Natural killer cell (primary cell): ENCODE measurements around the gene AIDA. TPM values are rescaled to one million over a fixed set of nuclear protein-coding genes. Genes with fewer than 3 reads are reported as not detected.

Experiments used
- ATAC-seq, 3 donors: fragments of 150-1000 bp in 2 of 3; fragments of 200-7000 bp in 1 of 3; cut with Tn5 transposase; 1 replicate in 1 of 3; 2 replicates in 2 of 3; pipeline ENCODE4 v1.10.0; 2021; ENCODE audit warnings: mild to moderate bottlenecking in 2 of 3, moderate library complexity in 2 of 3
- DNase-seq, 2 donors: peaks; one replicate each; pipeline versions ENCODE4 v3.0.0 to v3.0.0-alpha.2; 2013 to 2021; ENCODE audit warnings: mixed read lengths in 1 of 2
- H3K27ac ChIP-seq: one replicate; pipeline ENCODE4 v1.5.1; 2013; ENCODE audit warnings: mild to moderate bottlenecking, low read length
- H3K27me3 ChIP-seq: one replicate; pipeline ENCODE4 v1.6.1; 2013; ENCODE audit warnings: low read length; ENCODE audit not compliant: control insufficient read depth, insufficient read depth
- H3K36me3 ChIP-seq: one replicate; pipeline ENCODE4 v1.6.1; 2013; ENCODE audit warnings: low read length; ENCODE audit not compliant: control insufficient read depth, insufficient read depth
- H3K4me1 ChIP-seq: one replicate; pipeline ENCODE4 v1.6.1; 2013; ENCODE audit warnings: low read length; ENCODE audit not compliant: control insufficient read depth, insufficient read depth
- H3K4me3 ChIP-seq: one replicate; pipeline ENCODE4 v1.5.1; 2013; ENCODE audit warnings: low read length
- H3K9me3 ChIP-seq: one replicate; pipeline ENCODE4 v1.6.1; 2013; ENCODE audit warnings: low read length; ENCODE audit not compliant: control insufficient read depth, insufficient read depth
- H3K27ac Mint-ChIP-seq, 2 donors: one replicate each; pipeline ENCODE4 v1.8.0; 2022; ENCODE audit warnings: mild to moderate bottlenecking in 2 of 2, mixed read lengths in 2 of 2, moderate library complexity in 1 of 2
- H3K27me3 Mint-ChIP-seq, 2 donors: one replicate each; pipeline ENCODE4 v1.8.0; 2022; ENCODE audit warnings: low read depth in 2 of 2, mixed read lengths in 2 of 2
- H3K36me3 Mint-ChIP-seq: one replicate; pipeline ENCODE4 v1.8.0; 2022; ENCODE audit warnings: mixed read lengths
- H3K4me1 Mint-ChIP-seq, 2 donors: one replicate each; pipeline ENCODE4 v1.8.0; 2022; ENCODE audit warnings: mixed read lengths in 2 of 2
- H3K4me3 Mint-ChIP-seq: one replicate; pipeline ENCODE4 v1.8.0; 2022; ENCODE audit warnings: mild to moderate bottlenecking, moderate library complexity, mixed read lengths
- H3K9me3 Mint-ChIP-seq, 2 donors: one replicate each; pipeline ENCODE4 v1.8.0; 2022; ENCODE audit warnings: mixed read lengths in 2 of 2
- WGBS: methylation state at CpG from one replicate; pipeline ENCODE4 v1.1.7; 2013; ENCODE audit warnings: missing lambda C conversion rate; ENCODE audit not compliant: insufficient coverage; 5-methylcytosine and 5-hydroxymethylcytosine counted together
- intact Hi-C: fragments of 100-400 bp; cut with micrococcal nuclease; formaldehyde crosslinking; loops from one replicate; pipeline ENCODE4 v1.14.2; 2022
- total RNA-seq, 4 donors: library from RNA; stranded (reverse); fragments of 120-200 nt in 1 of 4; gene quantifications; one replicate each; pipeline versions ENCODE4 v1.2.3 to v1.2.4, GENCODE V29; 2013 to 2022
- TF ChIP-seq, protein P1 (sequence below): fragments of 200-600 bp; IDR thresholded peaks from one replicate; pipeline ENCODE4 v1.8.0; 2022; ENCODE audit warnings: antibody characterized with exemption

AIDA gene
- total RNA-seq, 3 donors from 2014 or later (not counting 1 experiment from before 2014, with no cell fraction given), result 29.7 to 37.2 (median 33.7) TPM

DNA sequence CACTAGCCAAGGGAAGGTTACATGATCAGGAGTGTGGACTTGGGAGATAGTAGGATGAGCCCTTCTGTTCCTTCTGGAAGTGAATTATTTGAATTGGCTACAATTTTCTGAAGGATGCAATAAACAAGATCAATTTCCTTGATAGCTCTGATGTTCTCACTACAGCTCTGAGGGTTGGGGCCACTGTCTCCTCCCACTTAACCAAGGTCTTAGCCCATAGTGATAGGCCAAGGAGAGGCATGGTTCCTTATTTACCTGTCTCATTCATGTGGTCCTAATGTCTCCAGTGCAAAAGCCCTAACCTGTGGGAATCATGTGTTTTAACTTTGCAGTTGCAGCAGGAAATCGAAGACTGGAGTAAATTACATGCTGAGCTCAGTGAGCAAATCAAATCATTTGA is 59.6 kb downstream of the AIDA start:
- TF ChIP-seq, protein P1, sequence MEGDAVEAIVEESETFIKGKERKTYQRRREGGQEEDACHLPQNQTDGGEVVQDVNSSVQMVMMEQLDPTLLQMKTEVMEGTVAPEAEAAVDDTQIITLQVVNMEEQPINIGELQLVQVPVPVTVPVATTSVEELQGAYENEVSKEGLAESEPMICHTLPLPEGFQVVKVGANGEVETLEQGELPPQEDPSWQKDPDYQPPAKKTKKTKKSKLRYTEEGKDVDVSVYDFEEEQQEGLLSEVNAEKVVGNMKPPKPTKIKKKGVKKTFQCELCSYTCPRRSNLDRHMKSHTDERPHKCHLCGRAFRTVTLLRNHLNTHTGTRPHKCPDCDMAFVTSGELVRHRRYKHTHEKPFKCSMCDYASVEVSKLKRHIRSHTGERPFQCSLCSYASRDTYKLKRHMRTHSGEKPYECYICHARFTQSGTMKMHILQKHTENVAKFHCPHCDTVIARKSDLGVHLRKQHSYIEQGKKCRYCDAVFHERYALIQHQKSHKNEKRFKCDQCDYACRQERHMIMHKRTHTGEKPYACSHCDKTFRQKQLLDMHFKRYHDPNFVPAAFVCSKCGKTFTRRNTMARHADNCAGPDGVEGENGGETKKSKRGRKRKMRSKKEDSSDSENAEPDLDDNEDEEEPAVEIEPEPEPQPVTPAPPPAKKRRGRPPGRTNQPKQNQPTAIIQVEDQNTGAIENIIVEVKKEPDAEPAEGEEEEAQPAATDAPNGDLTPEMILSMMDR, result no peak
- DNase-seq, result no peak
- intact Hi-C loops, result no loop called here
- H3K27me3 ChIP-seq, result no peaks in the 10 kb centered on the region
- no peaks in the 10 kb centered on the region for H3K9me3 Mint-ChIP-seq
- no peaks in the 10 kb centered on the region for H3K9me3 ChIP-seq
- no peak overlapping the region for H3K4me3 Mint-ChIP-seq
- ATAC-seq, result no peak
- no peaks in the 10 kb centered on the region for H3K27me3 Mint-ChIP-seq
- no peak overlapping the region for H3K4me3 ChIP-seq
- H3K36me3 ChIP-seq, result peaks cover 83% of the 10 kb centered on the region
- H3K4me1 ChIP-seq, result peaks cover 2% of the 10 kb centered on the region
- peaks cover 41% of the 10 kb centered on the region for H3K36me3 Mint-ChIP-seq
- peaks cover 29 to 40% of the 10 kb centered on the region in 2 donors for H3K4me1 Mint-ChIP-seq
- peak overlapping the region; percentile 91 to 96 for H3K27ac Mint-ChIP-seq
- 77% methylated on average over 1 of the region's 1 CpG for whole genome bisulfite sequencing
- H3K27ac ChIP-seq, result no peak overlapping the region

DNA sequence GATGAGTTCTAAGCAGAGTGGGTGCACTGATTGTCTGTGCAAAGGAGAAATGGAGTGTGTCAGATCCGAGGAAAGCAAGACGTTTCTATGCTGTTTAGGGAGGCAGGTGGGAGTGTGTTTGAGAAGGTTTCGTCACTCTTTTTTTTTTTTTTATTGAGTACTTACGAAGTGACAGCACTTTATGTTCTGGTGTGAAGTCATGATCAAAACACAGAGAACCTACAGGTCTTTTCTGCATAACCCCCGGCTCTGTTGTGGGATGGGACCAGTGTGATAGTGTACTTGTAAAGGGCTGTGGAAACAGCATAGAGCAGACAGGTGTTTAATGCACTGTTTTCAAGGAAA is 67.7 kb downstream of the AIDA start:
- Mint-ChIP-seq H3K27ac (peak overlapping the region; percentile 98), H3K9me3 (no peaks in the 10 kb centered on the region), H3K4me3 (peak overlapping the region; percentile 91), H3K4me1 (peaks cover 25% of the 10 kb centered on the region in 2 donors), H3K36me3 (no peaks in the 10 kb centered on the region), H3K27me3 (no peaks in the 10 kb centered on the region)
- H3K9me3 ChIP-seq, result no peaks in the 10 kb centered on the region
- peak; percentile 38 to 65 (median 49) for ATAC-seq
- peaks cover 27% of the 10 kb centered on the region for H3K36me3 ChIP-seq
- H3K4me3 ChIP-seq, result peak overlapping the region; percentile 72
- WGBS, result 1% methylated on average over 5 of the region's 5 CpGs
- peaks cover 10% of the 10 kb centered on the region for H3K4me1 ChIP-seq
- intact Hi-C loops, result loop anchor here (1.0 kb wide), 2 partner anchors 11 to 68 kb away; partner anchors contain the start of genes AIDA and BROX
- peak overlapping the region; percentile 99 for H3K27ac ChIP-seq
- TF ChIP-seq, protein P1, result no peak
- DNase-seq, result peak in 1 of 2 donors; percentile 75
- H3K27me3 ChIP-seq, result no peaks in the 10 kb centered on the region

DNA sequence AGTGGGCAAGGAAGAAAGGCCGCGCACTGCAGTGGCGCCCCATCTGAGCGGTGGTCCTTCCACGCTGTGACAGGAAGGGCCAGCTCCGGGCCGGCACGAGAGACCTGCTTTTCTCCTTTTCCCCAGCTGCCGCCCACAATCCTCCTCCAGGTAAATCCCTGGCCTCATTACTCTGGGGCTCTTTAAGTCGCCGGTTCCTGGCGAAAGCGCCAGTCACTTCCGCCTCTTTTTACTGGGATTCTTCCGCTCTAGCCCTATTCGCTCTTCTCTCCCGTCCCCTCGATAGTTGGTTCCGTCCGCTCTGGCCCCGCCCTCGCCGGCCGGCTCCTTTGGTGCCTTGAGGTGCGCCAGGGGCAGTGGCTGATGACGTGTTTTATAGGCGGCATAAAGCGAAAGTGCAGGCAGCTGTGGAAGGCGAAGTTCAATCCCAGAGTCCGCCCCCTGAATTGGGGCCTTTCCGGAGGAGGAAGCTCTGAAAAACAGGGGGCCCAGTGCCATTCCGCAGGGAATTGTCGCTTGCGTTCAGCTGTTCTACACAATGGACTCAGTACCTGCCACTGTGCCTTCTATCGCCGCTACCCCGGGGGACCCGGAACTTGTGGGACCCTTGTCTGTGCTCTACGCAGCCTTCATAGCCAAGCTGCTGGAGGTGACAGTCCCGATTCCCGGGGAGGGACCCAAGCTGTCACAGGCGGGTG is 68.2 kb downstream of the AIDA start:
- under 1% methylated on average over 42 of the region's 42 CpGs for WGBS
- ATAC-seq (peak; percentile 90 to 99 (median 96)), DNase-seq (peak; percentile 96 to 98)
- intact Hi-C loops, result loop anchor here (1.0 kb wide), 2 partner anchors 11 to 68 kb away; partner anchors contain the start of genes AIDA and BROX
- H3K27me3 ChIP-seq, result no peaks in the 10 kb centered on the region
- H3K4me3 Mint-ChIP-seq, result peak overlapping the region; percentile 91
- H3K4me1 ChIP-seq, result peaks cover 10% of the 10 kb centered on the region
- no peaks in the 10 kb centered on the region for H3K9me3 ChIP-seq
- peaks cover 25% of the 10 kb centered on the region in 2 donors for H3K4me1 Mint-ChIP-seq
- peak overlapping the region; percentile 99 for H3K27ac ChIP-seq
- H3K4me3 ChIP-seq, result peak overlapping the region; percentile 72
- H3K9me3 Mint-ChIP-seq, result no peaks in the 10 kb centered on the region
- peaks cover 24% of the 10 kb centered on the region for H3K36me3 ChIP-seq
- H3K27me3 Mint-ChIP-seq, result no peaks in the 10 kb centered on the region
- TF ChIP-seq, protein P1, result no peak
- H3K27ac Mint-ChIP-seq, result peak overlapping the region; percentile 98
- H3K36me3 Mint-ChIP-seq, result no peaks in the 10 kb centered on the region
